ENCODE results near the gene ING5.

Gene ING5

GRCh38 chr2:241720099-241720498 lies 18.3 kb downstream of the ING5 start:
- no peak for TF ChIP-seq CTCF (IDR thresholded peaks at IDR 0.05)
- Histone ChIP-seq H3K4me3 (ENCODE audit: low read depth in 1 of 2, low read length in 1 of 2) (no peak overlapping the region), H3K27me3 (no peaks in the 10 kb centered on the region), H3K9me3 (no peaks in the 10 kb centered on the region), H3K27ac (no peak overlapping the region), H3K4me1 (ENCODE audit: control insufficient read depth in 1 of 2, insufficient read depth in 1 of 2, low read depth in 1 of 2, low read length in 1 of 2) (peaks cover 4% of the 10 kb centered on the region in 2 experiments), H3K36me3 (peaks cover 60% of the 10 kb centered on the region)

GRCh38 chr2:241720560-241720959 lies 18.7 kb downstream of the ING5 start:
- Histone ChIP-seq H3K4me3 (ENCODE audit: low read depth in 1 of 2, low read length in 1 of 2) (no peak overlapping the region), H3K9me3 (no peaks in the 10 kb centered on the region), H3K36me3 (peaks cover 60% of the 10 kb centered on the region), H3K27ac (no peak overlapping the region), H3K27me3 (no peaks in the 10 kb centered on the region), H3K4me1 (ENCODE audit: control insufficient read depth in 1 of 2, insufficient read depth in 1 of 2, low read depth in 1 of 2, low read length in 1 of 2) (peaks cover 4% of the 10 kb centered on the region in 2 experiments)
- TF ChIP-seq CTCF (IDR thresholded peaks at IDR 0.05) = no peak

GRCh38 chr2:241721852-241722251 lies 20.0 kb downstream of the ING5 start:
- Histone ChIP-seq H3K27me3 (no peaks in the 10 kb centered on the region), H3K4me3 (ENCODE audit: low read depth in 1 of 2, low read length in 1 of 2) (no peak overlapping the region), H3K9me3 (no peaks in the 10 kb centered on the region), H3K27ac (no peak overlapping the region), H3K4me1 (ENCODE audit: control insufficient read depth in 1 of 2, insufficient read depth in 1 of 2, low read depth in 1 of 2, low read length in 1 of 2) (peaks cover 4% of the 10 kb centered on the region in 2 experiments), H3K36me3 (peaks cover 54% of the 10 kb centered on the region)
- TF ChIP-seq CTCF (IDR thresholded peaks at IDR 0.05) = no peak

- H3K9me3 ChIP-seq = no peaks in the 10 kb centered on the region
- peaks cover 50% of the 10 kb centered on the region for H3K36me3 ChIP-seq
- peaks cover 4% of the 10 kb centered on the region in 2 experiments for H3K4me1 ChIP-seq (ENCODE audit: control insufficient read depth in 1 of 2, insufficient read depth in 1 of 2, low read depth in 1 of 2, low read length in 1 of 2)
- H3K4me3 ChIP-seq (ENCODE audit: low read depth in 1 of 2, low read length in 1 of 2) = no peak overlapping the region
- no peak overlapping the region for H3K27ac ChIP-seq
- TF ChIP-seq CTCF (IDR thresholded peaks at IDR 0.05) = no peak
- H3K27me3 ChIP-seq = no peaks in the 10 kb centered on the region
Measured at GRCh38 chr2:241722896-241723454, 21.1 kb downstream of the ING5 start.

- Histone ChIP-seq H3K27me3 (no peaks in the 10 kb centered on the region), H3K9me3 (no peaks in the 10 kb centered on the region), H3K4me1 (ENCODE audit: control insufficient read depth in 1 of 2, insufficient read depth in 1 of 2, low read depth in 1 of 2, low read length in 1 of 2) (peaks cover 4 to 5% of the 10 kb centered on the region in 2 experiments), H3K4me3 (ENCODE audit: low read depth in 1 of 2, low read length in 1 of 2) (no peak overlapping the region), H3K36me3 (peaks cover 39% of the 10 kb centered on the region), H3K27ac (no peak overlapping the region)
- TF ChIP-seq CTCF (IDR thresholded peaks at IDR 0.05) = no peak
Measured at GRCh38 chr2:241724259-241724974, 22.6 kb downstream of the ING5 start.

All from neutrophil (primary cell).